ENCODE results near the gene PGGHG.
"Not testable (repeated sequence)": the region's sequence is repeated elsewhere in the genome, so short reads cannot be mapped to it uniquely, and the experiment has no call there.

The PGGHG gene

GRCh38 chr11:284105-285020, 4.6 kb upstream of the PGGHG start:
- TF ChIP-seq CTCF (IDR thresholded peaks at IDR 0.05), result no peak
- Histone ChIP-seq H3K4me3 (ENCODE audit: low read depth, low read length) (no peak overlapping the region), H3K9ac (no peak overlapping the region), H3K36me3 (ENCODE audit: control insufficient read depth, insufficient read depth, low read length) (no peaks in the 10 kb centered on the region), H3K27me3 (ENCODE audit: control insufficient read depth, insufficient read depth, low read length) (no peaks in the 10 kb centered on the region), H2AFZ (no peak overlapping the region), H3K4me2 (ENCODE audit: low read length) (no peak overlapping the region), H3K4me1 (no peaks in the 10 kb centered on the region), H3K9me3 (ENCODE audit: control insufficient read depth, low read length) (no peaks in the 10 kb centered on the region), H3K79me2 (no peaks in the 10 kb centered on the region), H3K27ac (no peak overlapping the region)

- no peak overlapping the region for H2AFZ ChIP-seq
- no peak overlapping the region for H3K4me2 ChIP-seq (ENCODE audit: low read length)
- H3K27me3 ChIP-seq (ENCODE audit: control insufficient read depth, insufficient read depth, low read length), result no peaks in the 10 kb centered on the region
- TF ChIP-seq CTCF (IDR thresholded peaks at IDR 0.05), result no peak
- no peaks in the 10 kb centered on the region for H3K36me3 ChIP-seq (ENCODE audit: control insufficient read depth, insufficient read depth, low read length)
- no peaks in the 10 kb centered on the region for H3K9me3 ChIP-seq (ENCODE audit: control insufficient read depth, low read length)
- no peaks in the 10 kb centered on the region for H3K4me1 ChIP-seq
- H3K27ac ChIP-seq, result no peak overlapping the region
- H3K9ac ChIP-seq, result no peak overlapping the region
- no peak overlapping the region for H3K4me3 ChIP-seq (ENCODE audit: low read depth, low read length)
- no peaks in the 10 kb centered on the region for H3K79me2 ChIP-seq
Observed at GRCh38 chr11:285021-285893, 3.7 kb upstream of the PGGHG start.

GRCh38 chr11:285894-286220, 3.1 kb upstream of the PGGHG start:
- Histone ChIP-seq H3K4me1 (no peaks in the 10 kb centered on the region), H3K27ac (no peak overlapping the region), H3K36me3 (ENCODE audit: control insufficient read depth, insufficient read depth, low read length) (no peaks in the 10 kb centered on the region), H3K27me3 (ENCODE audit: control insufficient read depth, insufficient read depth, low read length) (no peaks in the 10 kb centered on the region), H3K79me2 (no peaks in the 10 kb centered on the region), H3K4me3 (ENCODE audit: low read depth, low read length) (no peak overlapping the region), H3K9ac (no peak overlapping the region), H3K4me2 (ENCODE audit: low read length) (no peak overlapping the region), H3K9me3 (ENCODE audit: control insufficient read depth, low read length) (no peaks in the 10 kb centered on the region), H2AFZ (no peak overlapping the region)
- TF ChIP-seq CTCF (IDR thresholded peaks at IDR 0.05), result no peak

GRCh38 chr11:286977-287820, 1.7 kb upstream of the PGGHG start:
- not testable (repeated sequence) for H3K27me3 ChIP-seq (ENCODE audit: control insufficient read depth, insufficient read depth, low read length); H3K4me2 ChIP-seq (ENCODE audit: low read length); H3K9ac ChIP-seq; H2AFZ ChIP-seq; H3K36me3 ChIP-seq (ENCODE audit: control insufficient read depth, insufficient read depth, low read length); H3K9me3 ChIP-seq (ENCODE audit: control insufficient read depth, low read length); H3K4me1 ChIP-seq; H3K4me3 ChIP-seq (ENCODE audit: low read depth, low read length); H3K27ac ChIP-seq; H3K79me2 ChIP-seq

Measured in parathyroid adenoma (tissue), 2 donors.